HEK293 (cell line): ENCODE results near the gene SLC25A25.

Experiments
- CTCF ChIA-PET: fragments of 350-600 bp; formaldehyde crosslinking; extraction: SDS; loops from one replicate; lab custom pipeline; 2021; ENCODE audit warnings: antibody characterized with exemption; lab: Yijun Ruan, JAX
- POLR2A ChIA-PET: fragments of 300-600 bp; formaldehyde crosslinking; extraction: SDS; loops from one replicate; lab custom pipeline; 2020; ENCODE audit warnings: antibody characterized with exemption, inconsistent platforms; lab: Yijun Ruan, JAX
- H3K27ac ChIP-seq: fragments of 200-500 bp; sonication (Bioruptor generic); 2 replicates; pipeline ENCODE4 v1.5.1; 2014; ENCODE audit warnings: low read depth, low read length, control low read depth, inconsistent platforms; ENCODE audit errors: extremely low read depth
- H3K36me3 ChIP-seq, 2 experiments: fragments of 200-500 bp in 1 of 2; sonication (Bioruptor generic) in 1 of 2; 1 replicate in 1 of 2; 2 replicates in 1 of 2; pipeline ENCODE4 v1.5.1; 2014 to 2017; ENCODE audit warnings: inconsistent platforms in 2 of 2, low read length in 2 of 2; ENCODE audit not compliant: control insufficient read depth in 2 of 2, insufficient read depth in 1 of 2
- H3K4me1 ChIP-seq: fragments of 200-500 bp; sonication (Bioruptor generic); 2 replicates; pipeline ENCODE4 v1.5.1; 2014; ENCODE audit warnings: mild to moderate bottlenecking, low read length, inconsistent platforms; ENCODE audit not compliant: control insufficient read depth, insufficient read depth
- H3K4me3 ChIP-seq: 2 replicates; pipeline ENCODE4 v1.5.1; 2011; ENCODE audit warnings: low read depth, mild to moderate bottlenecking, control low read depth, low read length, moderate library complexity
- H3K9me3 ChIP-seq: fragments of 200-500 bp; sonication (Bioruptor generic); 2 replicates; pipeline ENCODE4 v1.5.1; 2014; ENCODE audit warnings: low read depth, low read length, inconsistent platforms; ENCODE audit not compliant: control insufficient read depth, insufficient read depth
- BCL11B ChIP-seq: fragments of 450-650 bp; formaldehyde crosslinking; IDR thresholded peaks from 2 replicates; pipeline ENCODE4 v1.5.1; 2016; ENCODE audit warnings: low read depth, missing biosample characterization, missing genetic modification characterization
- HIC1 ChIP-seq: fragments of 450-650 bp; formaldehyde crosslinking; IDR thresholded peaks from 2 replicates; pipeline ENCODE4 v1.5.1; 2016; ENCODE audit warnings: missing biosample characterization, missing genetic modification characterization
- MYNN ChIP-seq: fragments of 450-650 bp; formaldehyde crosslinking; IDR thresholded peaks from 2 replicates; pipeline ENCODE4 v1.5.1; 2016; ENCODE audit warnings: missing biosample characterization, missing genetic modification characterization, borderline replicate concordance
- ZFP37 ChIP-seq: fragments of 450-650 bp; formaldehyde crosslinking; IDR thresholded peaks from 2 replicates; pipeline ENCODE4 v1.5.1; 2016; ENCODE audit warnings: missing biosample characterization, missing genetic modification characterization
- ZFP41 ChIP-seq: fragments of 450-650 bp; formaldehyde crosslinking; IDR thresholded peaks from 2 replicates; pipeline ENCODE4 v1.5.1; 2016; ENCODE audit warnings: missing biosample characterization, missing genetic modification characterization, borderline replicate concordance
- ZNF146 ChIP-seq: fragments of 450-650 bp; formaldehyde crosslinking; IDR thresholded peaks from 2 replicates; pipeline ENCODE4 v1.5.1; 2016; ENCODE audit warnings: missing biosample characterization, missing genetic modification characterization
- ZNF155 ChIP-seq: fragments of 450-650 bp; formaldehyde crosslinking; IDR thresholded peaks from 2 replicates; pipeline ENCODE4 v1.5.1; 2016; ENCODE audit warnings: missing biosample characterization, missing genetic modification characterization
- ZNF16 ChIP-seq: fragments of 450-650 bp; formaldehyde crosslinking; IDR thresholded peaks from 2 replicates; pipeline ENCODE4 v1.5.1; 2016; ENCODE audit warnings: low read depth, missing biosample characterization, missing genetic modification characterization
- ZNF221 ChIP-seq: fragments of 450-650 bp; formaldehyde crosslinking; IDR thresholded peaks from 2 replicates; pipeline ENCODE4 v1.5.1; 2017; ENCODE audit warnings: missing biosample characterization, missing genetic modification characterization, borderline replicate concordance
- ZNF266 ChIP-seq: fragments of 450-650 bp; formaldehyde crosslinking; IDR thresholded peaks from 2 replicates; pipeline ENCODE4 v1.5.1; 2016; ENCODE audit warnings: missing biosample characterization, missing genetic modification characterization, low read depth
- ZNF394 ChIP-seq: fragments of 450-650 bp; formaldehyde crosslinking; IDR thresholded peaks from 2 replicates; pipeline ENCODE4 v1.5.1; 2016; ENCODE audit warnings: missing biosample characterization, missing genetic modification characterization, mild to moderate bottlenecking, moderate library complexity, borderline replicate concordance
- ZNF48 ChIP-seq: fragments of 450-650 bp; formaldehyde crosslinking; IDR thresholded peaks from 2 replicates; pipeline ENCODE4 v1.5.1; 2016; ENCODE audit warnings: missing biosample characterization, missing genetic modification characterization
- ZNF514 ChIP-seq: fragments of 450-650 bp; formaldehyde crosslinking; IDR thresholded peaks from 2 replicates; pipeline ENCODE4 v1.5.1; 2016; ENCODE audit warnings: missing biosample characterization, missing genetic modification characterization
- ZNF521 ChIP-seq: fragments of 450-650 bp; formaldehyde crosslinking; IDR thresholded peaks from 2 replicates; pipeline ENCODE4 v1.5.1; 2017; ENCODE audit warnings: missing biosample characterization, mild to moderate bottlenecking, missing genetic modification characterization
- ZNF544 ChIP-seq: fragments of 450-650 bp; formaldehyde crosslinking; IDR thresholded peaks from 2 replicates; pipeline ENCODE4 v1.5.0; 2017; ENCODE audit warnings: missing biosample characterization, missing genetic modification characterization
- ZNF558 ChIP-seq: fragments of 450-650 bp; formaldehyde crosslinking; IDR thresholded peaks from 2 replicates; pipeline ENCODE4 v1.5.1; 2016; ENCODE audit warnings: missing biosample characterization, missing genetic modification characterization
- ZNF560 ChIP-seq: fragments of 450-650 bp; formaldehyde crosslinking; IDR thresholded peaks from 2 replicates; pipeline ENCODE4 v1.5.1; 2017; ENCODE audit warnings: missing biosample characterization, missing genetic modification characterization, borderline replicate concordance
- ZNF561 ChIP-seq: fragments of 450-650 bp; IDR thresholded peaks from 2 replicates; pipeline ENCODE4 v1.5.1; 2018; ENCODE audit warnings: missing biosample characterization, missing genetic modification characterization, borderline replicate concordance
- ZNF580 ChIP-seq: fragments of 450-650 bp; formaldehyde crosslinking; IDR thresholded peaks from 2 replicates; pipeline ENCODE4 v1.5.1; 2016; ENCODE audit warnings: missing biosample characterization, missing genetic modification characterization
- ZNF596 ChIP-seq: fragments of 450-650 bp; IDR thresholded peaks from 2 replicates; pipeline ENCODE4 v1.5.0; 2018; ENCODE audit warnings: missing biosample characterization, mild to moderate bottlenecking, missing genetic modification characterization, moderate library complexity
- ZNF645 ChIP-seq: fragments of 450-650 bp; formaldehyde crosslinking; IDR thresholded peaks from 2 replicates; pipeline ENCODE4; 2016; ENCODE audit warnings: missing biosample characterization, missing genetic modification characterization
- ZNF664 ChIP-seq: fragments of 450-650 bp; formaldehyde crosslinking; IDR thresholded peaks from 2 replicates; pipeline ENCODE4 v1.5.1; 2016; ENCODE audit warnings: missing biosample characterization, missing genetic modification characterization
- ZNF677 ChIP-seq: fragments of 450-650 bp; IDR thresholded peaks from 2 replicates; pipeline ENCODE4 v1.5.0; 2018; ENCODE audit warnings: missing biosample characterization, mild to moderate bottlenecking, missing genetic modification characterization, moderate library complexity
- ZNF701 ChIP-seq: fragments of 450-650 bp; formaldehyde crosslinking; IDR thresholded peaks from 2 replicates; pipeline ENCODE4 v1.5.1; 2016; ENCODE audit warnings: missing biosample characterization, missing genetic modification characterization
- ZNF704 ChIP-seq: fragments of 450-650 bp; formaldehyde crosslinking; IDR thresholded peaks from 2 replicates; pipeline ENCODE4 v1.5.1; 2016; ENCODE audit warnings: missing biosample characterization, missing genetic modification characterization
- ZNF76 ChIP-seq: fragments of 450-650 bp; formaldehyde crosslinking; IDR thresholded peaks from 2 replicates; pipeline ENCODE4; 2016; ENCODE audit warnings: low read depth, missing biosample characterization, missing genetic modification characterization, borderline replicate concordance

Gene SLC25A25

GRCh38 chr9:128123451-128124080 lies 55.5 kb downstream of the SLC25A25 start (continued):
- TF ChIP-seq BCL11B (tag by site-specific recombination) (no peak), ZNF544 (tag by site-specific recombination) (no peak), ZFP37 (tag by site-specific recombination) (no peak), ZNF221 (tag by site-specific recombination) (no peak), ZNF561 (tag by site-specific recombination) (no peak), ZNF521 (tag by site-specific recombination) (no peak)

- H3K9me3 ChIP-seq: no peaks in the 10 kb centered on the region
- TF ChIP-seq ZNF48 (tag by site-specific recombination) (no peak), ZNF580 (tag by site-specific recombination) (no peak), ZNF677 (tag by site-specific recombination) (no peak), ZNF16 (tag by site-specific recombination) (no peak), MYNN (tag by site-specific recombination) (no peak), ZNF266 (tag by site-specific recombination) (no peak)
- TF ChIP-seq, all 188 proteins: peak for 0
- Histone ChIP-seq H3K4me3 (no peak overlapping the region), H3K36me3 (peaks cover 0 to 56% of the 10 kb centered on the region in 2 experiments; a peak in 2 of 3 replicates), H3K27ac (no peak overlapping the region), H3K4me1 (no peaks in the 10 kb centered on the region)
- ChIA-PET CTCF (interaction anchor here (0.5 to 2.7 kb wide), 28 partner anchors 8 to 235 kb away, joined by 3 to 19 read pairs (median 4); partner anchors contain the start of genes CIZ1, DNM1, EEIG1 and NAIF1), POLR2A (interaction anchor here (0.6 to 1.4 kb wide), 3 partner anchors 25 to 57 kb away, joined by 3 to 4 read pairs (median 3); partner anchors contain the start of genes BBLN and NAIF1)
Measured at GRCh38 chr9:128124451-128124850, 56.4 kb downstream of the SLC25A25 start.

- Histone ChIP-seq H3K4me3 (no peak overlapping the region), H3K27ac (no peak overlapping the region), H3K4me1 (no peaks in the 10 kb centered on the region), H3K9me3 (no peaks in the 10 kb centered on the region), H3K36me3 (peaks cover 0 to 55% of the 10 kb centered on the region in 2 experiments; a peak in 2 of 3 replicates)
- CTCF ChIA-PET: interaction anchor here (0.5 to 2.7 kb wide), 35 partner anchors 7 to 296 kb away, joined by 3 to 29 read pairs (median 4); partner anchors contain the start of genes CIZ1, DNM1, EEIG1 and NAIF1
- POLR2A ChIA-PET: interaction anchor here (0.5 to 1.4 kb wide), 5 partner anchors 25 to 308 kb away, joined by 3 to 5 read pairs (median 4); partner anchors contain the start of genes BBLN and NAIF1
- peak; percentile 42; the same call in 1 of the 2 replicates for TF ChIP-seq ZNF561 (tag by site-specific recombination)
- TF ChIP-seq HIC1 (tag by site-specific recombination): 0 out of 2 replicates have a peak, but pooled peaks have one; percentile 29
- TF ChIP-seq ZNF596 (tag by site-specific recombination): no peak
- no peak for TF ChIP-seq ZFP41 (tag by site-specific recombination)
- TF ChIP-seq ZNF704 (tag by site-specific recombination): no peak
- no peak for TF ChIP-seq ZNF701 (tag by site-specific recombination)
- TF ChIP-seq ZNF394 (tag by site-specific recombination): no peak
- no peak for TF ChIP-seq ZNF521 (tag by site-specific recombination)
- no peak for TF ChIP-seq ZNF560 (tag by site-specific recombination)
- no peak for TF ChIP-seq ZNF558 (tag by site-specific recombination)
- no peak for TF ChIP-seq ZNF146 (tag by site-specific recombination)
- TF ChIP-seq ZNF664 (tag by site-specific recombination): peak; percentile 92
- no peak for TF ChIP-seq ZNF514 (tag by site-specific recombination)
- TF ChIP-seq ZNF76 (tag by site-specific recombination): no peak
- no peak for TF ChIP-seq ZNF155
- TF ChIP-seq ZNF580 (tag by site-specific recombination): no peak
- no peak for TF ChIP-seq ZNF645 (tag by site-specific recombination)
Measured at GRCh38 chr9:128124873-128125579, 57.0 kb downstream of the SLC25A25 start.
